ENCODE results near the gene CCDC185.
A peak's percentile ranks its signal among the peaks of the same experiment; 100 is the strongest.

The CCDC185 gene

DNA sequence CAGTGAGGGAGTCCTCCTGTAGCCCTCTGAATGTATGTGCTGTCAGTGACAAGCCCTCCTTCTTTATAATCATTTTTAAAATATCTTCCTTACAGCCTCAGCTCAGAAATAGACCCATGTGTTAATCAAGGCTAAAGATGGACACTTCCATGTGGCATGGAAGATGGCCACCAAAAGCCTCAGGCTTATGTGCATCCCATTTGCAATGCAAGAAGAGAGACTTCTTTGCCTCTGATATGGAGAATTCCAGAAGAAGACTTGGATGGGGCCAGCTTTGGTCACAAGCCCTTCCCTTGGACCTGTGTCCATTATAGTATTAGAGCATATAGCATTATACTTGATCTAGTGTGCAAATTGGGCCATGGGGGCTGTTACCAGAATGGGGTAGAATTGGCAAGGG is 18.5 kb downstream of the CCDC185 start:
- no peak overlapping the region for H3K27ac ChIP-seq
- TF ChIP-seq, protein P1, sequence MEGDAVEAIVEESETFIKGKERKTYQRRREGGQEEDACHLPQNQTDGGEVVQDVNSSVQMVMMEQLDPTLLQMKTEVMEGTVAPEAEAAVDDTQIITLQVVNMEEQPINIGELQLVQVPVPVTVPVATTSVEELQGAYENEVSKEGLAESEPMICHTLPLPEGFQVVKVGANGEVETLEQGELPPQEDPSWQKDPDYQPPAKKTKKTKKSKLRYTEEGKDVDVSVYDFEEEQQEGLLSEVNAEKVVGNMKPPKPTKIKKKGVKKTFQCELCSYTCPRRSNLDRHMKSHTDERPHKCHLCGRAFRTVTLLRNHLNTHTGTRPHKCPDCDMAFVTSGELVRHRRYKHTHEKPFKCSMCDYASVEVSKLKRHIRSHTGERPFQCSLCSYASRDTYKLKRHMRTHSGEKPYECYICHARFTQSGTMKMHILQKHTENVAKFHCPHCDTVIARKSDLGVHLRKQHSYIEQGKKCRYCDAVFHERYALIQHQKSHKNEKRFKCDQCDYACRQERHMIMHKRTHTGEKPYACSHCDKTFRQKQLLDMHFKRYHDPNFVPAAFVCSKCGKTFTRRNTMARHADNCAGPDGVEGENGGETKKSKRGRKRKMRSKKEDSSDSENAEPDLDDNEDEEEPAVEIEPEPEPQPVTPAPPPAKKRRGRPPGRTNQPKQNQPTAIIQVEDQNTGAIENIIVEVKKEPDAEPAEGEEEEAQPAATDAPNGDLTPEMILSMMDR (conservative IDR thresholded peaks at IDR 0.05) = no peak

DNA sequence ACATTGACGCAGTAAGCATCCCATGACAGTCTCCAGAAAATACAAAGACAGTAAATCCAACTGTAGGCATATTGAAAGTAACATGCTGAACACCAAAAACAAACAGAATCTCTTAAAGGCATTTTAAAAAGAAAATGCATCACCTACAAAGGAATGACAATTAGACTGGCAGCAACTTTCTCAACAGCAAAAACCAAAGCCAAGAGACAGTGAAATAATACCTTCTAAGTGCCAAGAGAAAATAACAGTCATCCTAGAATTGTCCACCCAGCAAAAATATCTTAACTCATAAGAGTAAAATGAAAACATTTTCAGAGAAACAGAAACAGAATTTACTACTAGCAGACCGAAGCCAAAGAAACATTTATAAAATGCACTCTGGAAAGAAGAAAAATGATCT is 20.0 kb downstream of the CCDC185 start:
- no peak overlapping the region for H3K27ac ChIP-seq
- TF ChIP-seq, protein P1 (conservative IDR thresholded peaks at IDR 0.05) = no peak

DNA sequence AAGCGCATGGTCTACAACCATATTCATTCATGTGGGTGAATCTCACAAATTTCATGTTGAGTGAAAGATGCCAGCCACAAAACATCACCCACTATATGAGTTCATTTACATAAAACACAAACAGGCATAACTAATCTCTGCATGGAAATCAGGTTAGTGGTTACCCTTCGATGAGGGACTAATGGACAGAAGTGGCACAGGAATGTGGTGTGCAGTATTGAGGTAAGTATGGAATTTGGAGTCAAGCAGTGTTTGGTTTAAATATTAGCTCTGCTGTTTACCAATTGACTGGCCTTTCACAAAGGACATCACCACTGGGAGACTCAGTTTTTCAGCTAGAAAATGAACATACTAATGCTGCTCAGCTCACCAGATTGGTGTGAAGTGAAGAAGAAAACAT is 24.2 kb downstream of the CCDC185 start:
- H3K27ac ChIP-seq = no peak overlapping the region
- TF ChIP-seq, protein P1 (conservative IDR thresholded peaks at IDR 0.05) = no peak

DNA sequence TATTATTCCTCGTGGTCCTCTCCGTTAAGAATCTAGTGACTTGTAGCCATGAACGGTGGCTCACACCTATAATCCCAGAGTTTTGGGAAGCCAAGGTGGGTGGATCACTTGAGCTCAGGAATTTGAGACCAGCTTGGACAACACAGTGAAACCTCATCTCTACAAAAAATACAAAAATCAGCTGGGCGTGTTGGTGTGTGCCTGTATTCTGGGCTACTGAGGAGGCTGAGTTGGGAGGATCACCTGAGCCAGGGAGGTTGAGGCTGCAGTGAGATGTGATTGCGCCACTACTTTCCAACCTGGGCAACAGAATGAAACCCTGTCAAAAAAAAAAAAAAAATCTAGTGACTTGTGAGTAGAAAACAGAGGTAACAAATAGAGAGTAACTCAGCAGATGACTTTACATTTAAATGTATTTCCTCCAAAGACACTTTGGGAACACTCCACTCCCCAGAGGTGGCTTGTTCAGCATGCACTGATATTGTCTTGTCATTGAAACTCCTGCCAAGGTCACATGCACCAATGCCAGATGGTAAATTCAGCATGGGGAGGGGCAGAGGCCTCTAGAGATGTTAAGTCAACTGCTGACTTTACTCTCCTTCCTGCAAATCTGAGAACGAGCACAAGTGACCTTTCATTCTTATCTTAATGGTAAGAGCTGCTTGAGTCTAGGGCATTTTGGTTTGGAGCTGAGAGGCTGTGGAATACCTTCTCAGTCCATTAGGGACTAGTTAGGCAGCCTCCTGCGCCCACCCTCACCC is 24.9 kb downstream of the CCDC185 start:
- TF ChIP-seq, protein P1 (conservative IDR thresholded peaks at IDR 0.05) = no peak
- H3K27ac ChIP-seq = no peak overlapping the region

DNA sequence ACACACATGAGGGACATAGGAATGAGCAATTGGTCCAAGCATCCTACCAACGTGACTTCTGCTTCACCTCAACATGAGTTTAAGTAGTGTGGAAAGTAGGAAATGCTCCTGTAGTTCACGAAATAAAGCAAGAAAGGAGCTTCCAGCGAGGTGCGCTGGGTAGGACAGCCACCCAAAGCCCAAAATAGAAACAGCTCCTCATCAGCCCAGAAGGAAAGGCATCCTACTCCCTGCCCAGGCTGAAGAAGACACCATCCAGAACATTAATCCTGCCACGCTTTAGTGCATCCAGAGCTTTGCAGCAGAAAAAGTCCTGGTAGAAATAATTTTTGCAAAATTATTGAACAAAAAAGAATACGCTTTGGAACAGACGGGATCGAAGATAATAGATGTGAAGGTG is 25.9 kb downstream of the CCDC185 start:
- TF ChIP-seq, protein P1 (conservative IDR thresholded peaks at IDR 0.05) = no peak
- peak overlapping the region; percentile 45 for H3K27ac ChIP-seq

DNA sequence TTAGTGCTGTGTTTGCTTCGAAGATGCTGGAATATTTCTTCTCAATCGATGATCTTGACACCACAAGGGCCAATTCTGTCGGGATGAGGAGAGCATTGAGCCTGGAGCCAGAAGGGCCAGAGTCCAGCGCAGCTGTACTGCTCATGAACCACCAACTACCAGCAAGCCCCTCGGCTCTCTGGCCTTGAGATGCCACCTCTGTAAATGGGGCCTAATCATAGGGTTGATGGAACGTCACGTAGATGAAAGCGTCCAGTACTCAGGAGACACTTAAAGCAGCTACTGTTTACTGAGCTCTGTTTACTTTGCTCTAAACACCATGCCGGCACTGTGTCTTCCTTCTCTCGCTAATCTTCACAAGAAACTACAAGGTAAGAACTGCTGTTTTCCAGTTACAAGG is 26.3 kb downstream of the CCDC185 start:
- TF ChIP-seq, protein P1 (conservative IDR thresholded peaks at IDR 0.05) = no peak
- peak overlapping the region; percentile 45 for H3K27ac ChIP-seq

DNA sequence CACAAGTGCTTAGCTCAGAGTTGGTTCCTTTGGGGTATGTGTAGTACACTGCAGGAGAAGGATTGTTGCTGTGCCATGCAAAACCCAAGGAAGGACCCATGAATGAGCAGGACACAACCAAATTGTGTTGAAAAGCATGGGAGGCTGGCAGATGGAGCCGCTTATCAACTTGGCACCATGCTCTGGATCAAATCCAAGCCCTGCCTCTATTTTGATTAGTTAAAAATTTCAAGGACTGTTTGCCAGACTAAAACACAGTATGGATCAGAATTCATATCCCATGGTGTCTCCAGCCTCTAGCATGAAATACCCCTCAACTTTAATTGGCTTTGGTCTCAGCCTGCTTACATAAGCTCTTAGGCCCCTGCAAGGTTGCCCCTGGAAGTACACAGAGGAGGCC is 27.8 kb downstream of the CCDC185 start:
- no peak overlapping the region for H3K27ac ChIP-seq
- TF ChIP-seq, protein P1 (conservative IDR thresholded peaks at IDR 0.05) = no peak
